GM18519 (cell line): Measurements from ENCODE around the gene STXBP3.

ENCODE experiments used
- ATAC-seq: cut with Tn5 transposase; IDR thresholded peaks from one replicate; pipeline ENCODE4 v1.9.1; 2021; ENCODE audit warnings: mild to moderate bottlenecking, moderate library complexity; ENCODE audit not compliant: unreplicated experiment, low FRiP score

Gene STXBP3

GRCh38 chr1:108831225-108831624 lies 84.8 kb downstream of the STXBP3 start:
- no peak for ATAC-seq

GRCh38 chr1:108832929-108833328 lies 86.5 kb downstream of the STXBP3 start:
- no peak for ATAC-seq

GRCh38 chr1:108841703-108842102 lies 95.2 kb downstream of the STXBP3 start:
- no peak for ATAC-seq

GRCh38 chr1:108842525-108843181 lies 96.2 kb downstream of the STXBP3 start:
- ATAC-seq, result no peak

- no peak for ATAC-seq
These were observed 97.1 kb downstream of the STXBP3 start for GRCh38 chr1:108843390-108844137.

GRCh38 chr1:108845446-108845845 lies 99.0 kb downstream of the STXBP3 start:
- no peak for ATAC-seq

GRCh38 chr1:108845991-108846390 lies 99.5 kb downstream of the STXBP3 start:
- ATAC-seq, result no peak

GRCh38 chr1:108847494-108847893 lies 101.0 kb downstream of the STXBP3 start:
- no peak for ATAC-seq

- ATAC-seq, result no peak
These were observed 102.3 kb downstream of the STXBP3 start for GRCh38 chr1:108848806-108849205.

GRCh38 chr1:108850929-108851328 lies 104.5 kb downstream of the STXBP3 start:
- no peak for ATAC-seq

GRCh38 chr1:108851567-108851966 lies 105.1 kb downstream of the STXBP3 start:
- no peak for ATAC-seq

- no peak for ATAC-seq
These were observed 105.9 kb downstream of the STXBP3 start for GRCh38 chr1:108852221-108852975.

GRCh38 chr1:108854221-108855019 lies 107.9 kb downstream of the STXBP3 start:
- ATAC-seq, result no peak

- ATAC-seq, result no peak
These were observed 110.5 kb downstream of the STXBP3 start, which contains the start of gene AKNAD1 for GRCh38 chr1:108856994-108857393. AKNAD1 (minus strand) TSS chr1:108857094; CDS start chr1:108852664, 4,430 bp downstream.

GRCh38 chr1:108858230-108858950 lies 111.9 kb downstream of the STXBP3 start:
- ATAC-seq, result no peak
